CD4-positive, alpha-beta memory T cell (primary cell): Measurements from ENCODE around the gene APBB2. TPM values are rescaled to one million over a fixed set of nuclear protein-coding genes. Genes with fewer than 3 reads are reported as not detected.
A peak's percentile ranks its signal among the peaks of the same experiment; 100 is the strongest.

Experiments
- CTCF ChIA-PET: fragments of 350-600 bp; sonication (Branson Sonifier 250); formaldehyde crosslinking; loops from one replicate; lab custom pipeline; 2021; ENCODE audit warnings: inconsistent platforms; ENCODE audit not compliant: partially characterized antibody; lab: Charles Lee
- POLR2A ChIA-PET: fragments of 350-600 bp; sonication (Branson Sonifier 250); formaldehyde crosslinking; loops from one replicate; lab custom pipeline; 2021; ENCODE audit not compliant: partially characterized antibody; lab: Charles Lee
- DNase-seq, 5 donors: peaks; one replicate each; pipeline versions ENCODE4 v3.0.0 to v3.0.0-alpha.2; 2020 to 2022; ENCODE audit warnings: mixed read lengths in 1 of 5
- H3K27ac ChIP-seq: one replicate; pipeline ENCODE4 v1.7.0; 2013; ENCODE audit warnings: low read depth, low read length
- H3K27me3 ChIP-seq: 2 replicates; pipeline ENCODE4 v1.7.0; 2013; ENCODE audit warnings: mild to moderate bottlenecking, low read length, moderate library complexity; ENCODE audit not compliant: insufficient read depth
- H3K36me3 ChIP-seq: 2 replicates; pipeline ENCODE4 v1.7.0; 2013; ENCODE audit warnings: mild to moderate bottlenecking, low read length, moderate library complexity; ENCODE audit not compliant: insufficient read depth
- H3K4me1 ChIP-seq: 2 replicates; pipeline ENCODE4 v1.7.0; 2013; ENCODE audit warnings: mild to moderate bottlenecking, low read length, moderate library complexity; ENCODE audit not compliant: insufficient read depth
- H3K4me3 ChIP-seq, 2 donors: one replicate each; pipeline ENCODE4 v1.7.0; 2013; ENCODE audit warnings: low read length in 2 of 2, mild to moderate bottlenecking in 1 of 2
- H3K9me3 ChIP-seq, 2 donors: one replicate each; pipeline ENCODE4 v1.7.0; 2013; ENCODE audit warnings: low read length in 2 of 2, control low read depth in 1 of 2; ENCODE audit not compliant: control insufficient read depth in 1 of 2
- H3K27ac Mint-ChIP-seq, 7 donors: one replicate each; pipeline ENCODE4 v1.8.0; 2020 to 2021; ENCODE audit warnings: mixed read lengths in 7 of 7, mild to moderate bottlenecking in 6 of 7, inconsistent platforms in 3 of 7, moderate library complexity in 3 of 7
- H3K27me3 Mint-ChIP-seq, 2 donors: one replicate each; pipeline ENCODE4 v1.8.0; 2020 to 2021; ENCODE audit warnings: mixed read lengths in 2 of 2
- H3K36me3 Mint-ChIP-seq, 2 donors: one replicate each; pipeline ENCODE4 v1.8.0; 2020 to 2021; ENCODE audit warnings: mixed read lengths in 2 of 2, inconsistent platforms in 1 of 2, mild to moderate bottlenecking in 1 of 2
- H3K4me1 Mint-ChIP-seq, 4 donors: one replicate each; pipeline ENCODE4 v1.8.0; 2020 to 2021; ENCODE audit warnings: mixed read lengths in 4 of 4, mild to moderate bottlenecking in 1 of 4
- H3K4me3 Mint-ChIP-seq, 8 donors: one replicate each; pipeline ENCODE4 v1.8.0; 2020 to 2021; ENCODE audit warnings: mixed read lengths in 8 of 8, mild to moderate bottlenecking in 7 of 8, moderate library complexity in 6 of 8, inconsistent platforms in 3 of 8
- H3K9me3 Mint-ChIP-seq, 8 donors: one replicate each; pipeline ENCODE4 v1.8.0; 2020 to 2021; ENCODE audit warnings: mixed read lengths in 8 of 8, mild to moderate bottlenecking in 5 of 8, inconsistent platforms in 3 of 8, moderate library complexity in 1 of 8
- intact Hi-C: fragments of 100-400 bp; cut with micrococcal nuclease; formaldehyde crosslinking; loops from one replicate; pipeline ENCODE4 v1.15.1; 2023
- polyA plus RNA-seq, 2 donors: library from polyadenylated mRNA; unstranded; fragments of 300-500 nt; fragmentation: Illumina TruSeq; gene quantifications; one replicate each; pipeline ENCODE4 v1.2.3, GENCODE V29; 2021
- total RNA-seq, 2 experiments: library from RNA; stranded (reverse); gene quantifications; one replicate each; pipeline ENCODE4 v1.2.3, GENCODE V29; 2021

APBB2 gene
- total and polyA plus RNA-seq, 4 experiments from 2014 or later: 0.50 to 0.58 TPM; not detected in 2

GRCh38 chr4:40838742-40839141 is 375.6 kb downstream of the APBB2 start:
- no peak overlapping the region for H3K4me3 ChIP-seq
- no peaks in the 10 kb centered on the region for H3K4me1 Mint-ChIP-seq
- intact Hi-C loops: no loop called here
- no peak overlapping the region for H3K27ac ChIP-seq
- DNase-seq: no peak
- POLR2A ChIA-PET: no interaction called here
- H3K36me3 ChIP-seq: no peaks in the 10 kb centered on the region
- CTCF ChIA-PET: interaction anchor here (2.9 kb wide), 1 partner anchor 8 kb away, joined by 11 read pairs; no protein-coding TSS in a partner anchor
- no peaks in the 10 kb centered on the region for H3K9me3 ChIP-seq
- H3K4me1 ChIP-seq: no peaks in the 10 kb centered on the region
- no peaks in the 10 kb centered on the region for H3K27me3 ChIP-seq
- H3K4me3 Mint-ChIP-seq: no peak overlapping the region
- H3K9me3 Mint-ChIP-seq: no peaks in the 10 kb centered on the region
- peak overlapping the region in 1 of 7 donors; percentile 48 for H3K27ac Mint-ChIP-seq
- H3K27me3 Mint-ChIP-seq: peaks cover 5 to 8% of the 10 kb centered on the region in 2 donors
- H3K36me3 Mint-ChIP-seq: no peaks in the 10 kb centered on the region

DNA sequence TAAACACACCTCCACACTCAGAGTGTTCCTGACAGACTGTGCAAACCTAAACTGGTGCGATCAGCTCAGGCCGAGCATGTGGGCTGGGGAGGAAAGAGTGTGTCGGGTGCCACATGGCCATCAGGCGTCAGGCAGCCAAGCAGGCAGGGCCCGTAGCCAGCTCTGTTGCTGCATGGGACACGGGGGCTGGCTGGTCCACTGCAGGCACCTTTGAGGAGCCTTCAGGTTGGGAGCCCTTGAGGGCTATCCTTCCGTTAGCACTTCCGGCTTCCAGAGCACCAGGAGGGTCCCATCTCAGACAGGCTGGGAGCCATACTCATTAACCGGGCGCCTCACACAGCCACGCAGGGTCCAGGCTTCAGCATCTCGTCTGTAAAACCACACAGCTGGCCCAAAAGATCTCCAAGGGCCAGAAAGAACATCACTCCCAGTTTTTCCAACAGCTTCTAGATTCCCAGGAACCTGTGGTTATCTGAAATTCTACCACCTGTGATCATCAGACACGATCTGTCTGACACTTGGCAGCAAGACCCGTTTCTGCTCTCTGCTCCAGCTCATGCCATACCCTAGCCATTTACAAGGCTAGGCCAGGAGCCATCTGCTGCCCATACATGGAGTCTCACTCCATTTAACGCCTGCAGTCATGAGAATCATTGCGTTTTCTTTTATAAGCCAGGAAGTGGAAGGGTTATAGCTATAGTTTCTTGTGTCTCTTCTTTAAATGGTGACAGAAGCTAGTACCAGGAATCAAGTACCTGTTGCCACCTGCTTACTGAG is 377.1 kb downstream of the APBB2 start:
- no peak for DNase-seq
- intact Hi-C loops: no loop called here
- Histone ChIP-seq H3K9me3 (no peaks in the 10 kb centered on the region), H3K4me3 (no peak overlapping the region), H3K4me1 (no peaks in the 10 kb centered on the region), H3K27me3 (no peaks in the 10 kb centered on the region), H3K36me3 (no peaks in the 10 kb centered on the region), H3K27ac (no peak overlapping the region)
- no peaks in the 10 kb centered on the region for H3K9me3 Mint-ChIP-seq
- ChIA-PET CTCF (no interaction called here), POLR2A (no interaction called here)
- no peaks in the 10 kb centered on the region for H3K36me3 Mint-ChIP-seq
- H3K4me1 Mint-ChIP-seq: no peaks in the 10 kb centered on the region
- peaks cover 5 to 10% of the 10 kb centered on the region in 2 donors for H3K27me3 Mint-ChIP-seq
- no peak overlapping the region for H3K4me3 Mint-ChIP-seq
- H3K27ac Mint-ChIP-seq: no peak overlapping the region

- CTCF ChIA-PET: no interaction called here
- no peak for DNase-seq
- POLR2A ChIA-PET: no interaction called here
These were observed 381.1 kb downstream of the APBB2 start for GRCh38 chr4:40833212-40833611.

GRCh38 chr4:40832175-40832574 is 382.2 kb downstream of the APBB2 start:
- no peak for DNase-seq
- Histone ChIP-seq H3K4me3 (no peak overlapping the region), H3K27me3 (no peaks in the 10 kb centered on the region), H3K27ac (no peak overlapping the region), H3K9me3 (no peaks in the 10 kb centered on the region), H3K4me1 (no peaks in the 10 kb centered on the region), H3K36me3 (no peaks in the 10 kb centered on the region)
- POLR2A ChIA-PET: no interaction called here
- Mint-ChIP-seq H3K27me3 (peaks cover 3 to 4% of the 10 kb centered on the region in 2 donors), H3K9me3 (peaks cover 0 to 6% (median 0%) of the 10 kb centered on the region in 8 donors), H3K36me3 (no peaks in the 10 kb centered on the region), H3K4me3 (no peak overlapping the region), H3K4me1 (no peaks in the 10 kb centered on the region), H3K27ac (no peak overlapping the region)
- CTCF ChIA-PET: no interaction called here
- intact Hi-C loops: no loop called here

More at GRCh38 chr4:40833212-40833611, 381.1 kb downstream of the APBB2 start:
- no peaks in the 10 kb centered on the region for H3K9me3 ChIP-seq
- H3K4me3 Mint-ChIP-seq: no peak overlapping the region
- no peaks in the 10 kb centered on the region for H3K4me1 Mint-ChIP-seq
- H3K27ac Mint-ChIP-seq: no peak overlapping the region
- H3K4me3 ChIP-seq: no peak overlapping the region
- H3K36me3 ChIP-seq: no peaks in the 10 kb centered on the region
- no peak overlapping the region for H3K27ac ChIP-seq
- no peaks in the 10 kb centered on the region for H3K27me3 ChIP-seq
- intact Hi-C loops: no loop called here
- no peaks in the 10 kb centered on the region for H3K4me1 ChIP-seq
- peaks cover 3 to 4% of the 10 kb centered on the region in 2 donors for H3K27me3 Mint-ChIP-seq
- H3K36me3 Mint-ChIP-seq: no peaks in the 10 kb centered on the region
- H3K9me3 Mint-ChIP-seq: peaks cover 0 to 2% (median 0%) of the 10 kb centered on the region in 8 donors

DNA sequence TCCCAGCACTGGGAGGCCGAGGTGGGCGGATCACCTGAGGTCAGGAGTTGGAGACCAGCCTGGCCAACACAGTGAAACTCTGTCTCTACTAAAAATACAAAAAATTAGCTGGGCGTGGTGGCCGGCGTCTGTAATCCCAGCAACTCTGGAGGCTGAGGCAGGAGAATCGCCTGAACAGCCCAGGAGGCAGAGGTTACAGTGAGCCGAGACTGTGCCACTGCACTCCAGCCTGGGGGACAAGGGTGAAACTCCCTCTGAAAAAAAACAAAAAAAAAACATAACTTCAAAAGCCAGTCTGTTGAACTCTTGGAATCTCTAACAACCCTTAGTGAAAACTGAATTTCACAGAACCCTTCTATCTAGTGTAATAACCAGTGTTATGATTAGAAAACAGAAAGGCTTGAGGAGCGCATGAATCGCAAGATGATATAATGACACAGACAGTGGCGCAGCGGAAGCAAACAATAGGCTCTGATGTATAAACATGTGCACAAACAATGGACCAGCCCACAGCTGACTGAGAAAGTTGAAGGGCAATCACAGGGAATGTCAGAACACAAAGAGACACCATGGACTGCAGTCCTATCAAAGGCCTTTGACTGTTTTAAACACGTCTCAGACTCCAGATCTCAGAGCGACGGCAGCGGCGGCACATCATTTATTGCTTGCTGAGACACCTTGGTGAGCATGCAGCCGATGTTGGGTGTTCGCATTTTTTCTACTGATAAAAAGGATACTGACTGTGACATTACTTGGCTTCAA is 383.0 kb downstream of the APBB2 start:
- Histone ChIP-seq H3K36me3 (no peaks in the 10 kb centered on the region), H3K27me3 (no peaks in the 10 kb centered on the region), H3K4me1 (no peaks in the 10 kb centered on the region), H3K9me3 (no peaks in the 10 kb centered on the region), H3K4me3 (no peak overlapping the region), H3K27ac (no peak overlapping the region)
- H3K9me3 Mint-ChIP-seq: peaks cover 0 to 6% (median 0%) of the 10 kb centered on the region in 8 donors
- intact Hi-C loops: no loop called here
- ChIA-PET CTCF (interaction anchor here (0.9 to 1.5 kb wide), 3 partner anchors 9 to 18 kb away, joined by 4 to 11 read pairs (median 4); no protein-coding TSS in a partner anchor), POLR2A (no interaction called here)
- no peaks in the 10 kb centered on the region for H3K36me3 Mint-ChIP-seq
- H3K27ac Mint-ChIP-seq: no peak overlapping the region
- H3K4me1 Mint-ChIP-seq: no peaks in the 10 kb centered on the region
- peaks cover 3 to 4% of the 10 kb centered on the region in 2 donors for H3K27me3 Mint-ChIP-seq
- no peak for DNase-seq
- H3K4me3 Mint-ChIP-seq: no peak overlapping the region

- no peaks in the 10 kb centered on the region for H3K36me3 Mint-ChIP-seq
- Histone ChIP-seq H3K4me1 (no peaks in the 10 kb centered on the region), H3K4me3 (no peak overlapping the region), H3K27me3 (no peaks in the 10 kb centered on the region), H3K27ac (no peak overlapping the region), H3K36me3 (no peaks in the 10 kb centered on the region), H3K9me3 (no peaks in the 10 kb centered on the region)
- no peak overlapping the region for H3K4me3 Mint-ChIP-seq
- intact Hi-C loops: no loop called here
- peaks cover 0 to 6% (median 0%) of the 10 kb centered on the region in 8 donors for H3K9me3 Mint-ChIP-seq
- peaks cover 0 to 2% (median 1%) of the 10 kb centered on the region in 4 donors for H3K4me1 Mint-ChIP-seq
- DNase-seq: no peak
- peaks cover 3 to 4% of the 10 kb centered on the region in 2 donors for H3K27me3 Mint-ChIP-seq
- no peak overlapping the region for H3K27ac Mint-ChIP-seq
- ChIA-PET CTCF (no interaction called here), POLR2A (interaction anchor here (0.6 kb wide), 1 partner anchor 104 kb away, joined by 5 read pairs; no protein-coding TSS in a partner anchor)
These were observed 384.8 kb downstream of the APBB2 start for GRCh38 chr4:40829586-40829985.

- intact Hi-C loops: no loop called here
These were observed 385.7 kb downstream of the APBB2 start for GRCh38 chr4:40828661-40829060.

More at GRCh38 chr4:40828661-40829060, 385.7 kb downstream of the APBB2 start:
- Histone ChIP-seq H3K4me3 (no peak overlapping the region), H3K36me3 (no peaks in the 10 kb centered on the region), H3K27ac (no peak overlapping the region), H3K9me3 (no peaks in the 10 kb centered on the region), H3K4me1 (no peaks in the 10 kb centered on the region), H3K27me3 (no peaks in the 10 kb centered on the region)
- no peak overlapping the region for H3K27ac Mint-ChIP-seq
- no peaks in the 10 kb centered on the region for H3K36me3 Mint-ChIP-seq
- peaks cover 0 to 2% (median 1%) of the 10 kb centered on the region in 4 donors for H3K4me1 Mint-ChIP-seq
- H3K27me3 Mint-ChIP-seq: peaks cover 3 to 4% of the 10 kb centered on the region in 2 donors
- ChIA-PET CTCF (interaction anchor here (1.2 kb wide), 1 partner anchor 12 kb away, joined by 3 read pairs; no protein-coding TSS in a partner anchor), POLR2A (no interaction called here)
- H3K4me3 Mint-ChIP-seq: no peak overlapping the region
- no peak for DNase-seq
- H3K9me3 Mint-ChIP-seq: peaks cover 0 to 6% (median 0%) of the 10 kb centered on the region in 8 donors
